Uterus (tissue), 2 donors: ENCODE results near the gene ZNF81.

Source experiments
- POLR2A ChIP-seq, 2 donors: fragments of 450-650 bp; IDR thresholded peaks; one replicate each; pipeline ENCODE4 v1.6.1; 2016; ENCODE audit warnings: antibody characterized with exemption in 2 of 2, mild to moderate bottlenecking in 1 of 2, moderate library complexity in 1 of 2
- TF ChIP-seq, protein P1 (sequence below), 4 experiments: fragments of 200-600 bp in 2 of 4; fragments of 450-650 bp in 2 of 4; sonication (generic) in 2 of 4; IDR thresholded peaks; one replicate each; pipeline ENCODE4 v1.5.1; 2016 to 2019; ENCODE audit warnings: antibody characterized with exemption in 4 of 4, mild to moderate bottlenecking in 2 of 4, moderate library complexity in 1 of 4

- TF ChIP-seq, protein P1, sequence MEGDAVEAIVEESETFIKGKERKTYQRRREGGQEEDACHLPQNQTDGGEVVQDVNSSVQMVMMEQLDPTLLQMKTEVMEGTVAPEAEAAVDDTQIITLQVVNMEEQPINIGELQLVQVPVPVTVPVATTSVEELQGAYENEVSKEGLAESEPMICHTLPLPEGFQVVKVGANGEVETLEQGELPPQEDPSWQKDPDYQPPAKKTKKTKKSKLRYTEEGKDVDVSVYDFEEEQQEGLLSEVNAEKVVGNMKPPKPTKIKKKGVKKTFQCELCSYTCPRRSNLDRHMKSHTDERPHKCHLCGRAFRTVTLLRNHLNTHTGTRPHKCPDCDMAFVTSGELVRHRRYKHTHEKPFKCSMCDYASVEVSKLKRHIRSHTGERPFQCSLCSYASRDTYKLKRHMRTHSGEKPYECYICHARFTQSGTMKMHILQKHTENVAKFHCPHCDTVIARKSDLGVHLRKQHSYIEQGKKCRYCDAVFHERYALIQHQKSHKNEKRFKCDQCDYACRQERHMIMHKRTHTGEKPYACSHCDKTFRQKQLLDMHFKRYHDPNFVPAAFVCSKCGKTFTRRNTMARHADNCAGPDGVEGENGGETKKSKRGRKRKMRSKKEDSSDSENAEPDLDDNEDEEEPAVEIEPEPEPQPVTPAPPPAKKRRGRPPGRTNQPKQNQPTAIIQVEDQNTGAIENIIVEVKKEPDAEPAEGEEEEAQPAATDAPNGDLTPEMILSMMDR (IDR thresholded peaks at IDR 0.05), result no peak
- TF ChIP-seq POLR2A (IDR thresholded peaks at IDR 0.05), result no peak
These were observed 44.2 kb downstream of the ZNF81 start for GRCh38 chrX:47880927-47881326.
